ENCODE measurements around the gene RBM41. TPM values are rescaled to one million over a fixed set of nuclear protein-coding genes. Genes with fewer than 3 reads are reported as not detected.

RBM41 gene
- total and polyA plus RNA-seq, 4 donors, result 3.8 to 30.6 (median 9.2) TPM

- no peak overlapping the region for H3K4me3 ChIP-seq
- H3K4me1 ChIP-seq (ENCODE audit: control insufficient read depth in 5 of 5, insufficient read depth in 5 of 5, low read length in 5 of 5), result peaks cover 0 to 2% (median 0%) of the 10 kb centered on the region in 5 donors
- peaks cover 0 to 22% (median 0%) of the 10 kb centered on the region in 3 donors for H3K27me3 ChIP-seq (ENCODE audit: control insufficient read depth in 3 of 3, insufficient read depth in 3 of 3, low read length in 2 of 3)
- no peak overlapping the region for H3K27ac ChIP-seq (ENCODE audit: low read depth in 1 of 2, low read length in 1 of 2)
- peaks cover 0 to 2% (median 0%) of the 10 kb centered on the region in 4 donors for H3K9me3 ChIP-seq (ENCODE audit: control insufficient read depth in 4 of 4, insufficient read depth in 3 of 4, low read length in 3 of 4)
- 49 to 78% methylated on average over 6 of the region's 6 CpGs for WGBS, 2 donors
- no peak for TF ChIP-seq CTCF (IDR thresholded peaks at IDR 0.05; ENCODE audit: control extremely low read depth, extremely low read depth)
- no peaks in the 10 kb centered on the region for H3K36me3 ChIP-seq (ENCODE audit: control insufficient read depth in 4 of 4, insufficient read depth in 4 of 4, low read length in 4 of 4)
- DNase-seq, result peak in 1 of 3 donors; percentile 8
- no peak overlapping the region for H3K9ac ChIP-seq (ENCODE audit: insufficient read depth in 1 of 2, low read length in 2 of 2)
- ATAC-seq (ENCODE audit: insufficient read depth, low FRiP score), result no peak
Observed at GRCh38 chrX:107050195-107050709, 68.4 kb downstream of the RBM41 start.

GRCh38 chrX:107047622-107048021 lies 71.0 kb downstream of the RBM41 start:
- Histone ChIP-seq H3K4me1 (ENCODE audit: control insufficient read depth in 5 of 5, insufficient read depth in 5 of 5, low read length in 5 of 5) (peaks cover 0 to 2% (median 0%) of the 10 kb centered on the region in 5 donors), H3K36me3 (ENCODE audit: control insufficient read depth in 4 of 4, insufficient read depth in 4 of 4, low read length in 4 of 4) (no peaks in the 10 kb centered on the region), H3K4me3 (no peak overlapping the region), H3K9ac (ENCODE audit: insufficient read depth in 1 of 2, low read length in 2 of 2) (no peak overlapping the region), H3K27ac (ENCODE audit: low read depth in 1 of 2, low read length in 1 of 2) (no peak overlapping the region), H3K27me3 (ENCODE audit: control insufficient read depth in 3 of 3, insufficient read depth in 3 of 3, low read length in 2 of 3) (peaks cover 0 to 22% (median 0%) of the 10 kb centered on the region in 3 donors), H3K9me3 (ENCODE audit: control insufficient read depth in 4 of 4, insufficient read depth in 3 of 4, low read length in 3 of 4) (no peaks in the 10 kb centered on the region)
- DNase-seq (no peak), ATAC-seq (ENCODE audit: insufficient read depth, low FRiP score) (no peak)
- TF ChIP-seq CTCF (IDR thresholded peaks at IDR 0.05; ENCODE audit: control extremely low read depth, extremely low read depth), result no peak
- 51 to 71% methylated on average over 1 of the region's 1 CpG for WGBS, 2 donors

GRCh38 chrX:107029752-107030151 lies 88.9 kb downstream of the RBM41 start:
- no peak for TF ChIP-seq CTCF (IDR thresholded peaks at IDR 0.05; ENCODE audit: control extremely low read depth, extremely low read depth)
- H3K4me1 ChIP-seq (ENCODE audit: control insufficient read depth in 5 of 5, insufficient read depth in 5 of 5, low read length in 5 of 5), result no peaks in the 10 kb centered on the region
- H3K27me3 ChIP-seq (ENCODE audit: control insufficient read depth in 3 of 3, insufficient read depth in 3 of 3, low read length in 2 of 3), result peaks cover 0 to 30% (median 14%) of the 10 kb centered on the region in 3 donors
- H3K36me3 ChIP-seq (ENCODE audit: control insufficient read depth in 4 of 4, insufficient read depth in 4 of 4, low read length in 4 of 4), result no peaks in the 10 kb centered on the region
- WGBS, 2 donors, result 26 to 82% methylated on average over 1 of the region's 1 CpG
- H3K4me3 ChIP-seq, result no peak overlapping the region
- no peaks in the 10 kb centered on the region for H3K9me3 ChIP-seq (ENCODE audit: control insufficient read depth in 4 of 4, insufficient read depth in 3 of 4, low read length in 3 of 4)
- no peak for DNase-seq
- H3K9ac ChIP-seq (ENCODE audit: insufficient read depth in 1 of 2, low read length in 2 of 2), result no peak overlapping the region
- ATAC-seq (ENCODE audit: insufficient read depth, low FRiP score), result no peak
- no peak overlapping the region for H3K27ac ChIP-seq (ENCODE audit: low read depth in 1 of 2, low read length in 1 of 2)

GRCh38 chrX:107025545-107025944 lies 93.1 kb downstream of the RBM41 start:
- H3K4me1 ChIP-seq (ENCODE audit: control insufficient read depth in 5 of 5, insufficient read depth in 5 of 5, low read length in 5 of 5), result no peaks in the 10 kb centered on the region
- DNase-seq (peak in 2 of 3 donors; percentile 44 to 51), ATAC-seq (ENCODE audit: insufficient read depth, low FRiP score) (no peak)
- H3K27ac ChIP-seq (ENCODE audit: low read depth in 1 of 2, low read length in 1 of 2), result no peak overlapping the region
- H3K27me3 ChIP-seq (ENCODE audit: control insufficient read depth in 3 of 3, insufficient read depth in 3 of 3, low read length in 2 of 3), result peaks cover 4 to 29% (median 14%) of the 10 kb centered on the region in 3 donors
- no peaks in the 10 kb centered on the region for H3K9me3 ChIP-seq (ENCODE audit: control insufficient read depth in 4 of 4, insufficient read depth in 3 of 4, low read length in 3 of 4)
- TF ChIP-seq CTCF (IDR thresholded peaks at IDR 0.05; ENCODE audit: control extremely low read depth, extremely low read depth), result no peak
- no peak overlapping the region for H3K9ac ChIP-seq (ENCODE audit: insufficient read depth in 1 of 2, low read length in 2 of 2)
- WGBS, 2 donors, result 29% methylated on average over 2 of the region's 2 CpGs
- no peak overlapping the region for H3K4me3 ChIP-seq
- H3K36me3 ChIP-seq (ENCODE audit: control insufficient read depth in 4 of 4, insufficient read depth in 4 of 4, low read length in 4 of 4), result no peaks in the 10 kb centered on the region
